ENCODE measurements around the gene PRKN. TPM values are rescaled to one million over a fixed set of nuclear protein-coding genes. Genes with fewer than 3 reads are reported as not detected.

The PRKN gene
- total and polyA plus RNA-seq, 2 donors (not counting 3 experiments of a cell fraction or from before 2014, with no cell fraction given): 0.06 TPM; not detected in 1

GRCh38 chr6:162421004-162421403 is 306.6 kb downstream of the PRKN start:
- H4K20me1 ChIP-seq (replicated peaks; ENCODE audit: control insufficient read depth, extremely low read depth, insufficient read depth, low read length): no peaks in the 10 kb centered on the region
- no peaks in the 10 kb centered on the region for H3K36me3 ChIP-seq (ENCODE audit: control insufficient read depth in 2 of 2, extremely low read depth in 1 of 2, insufficient read depth in 2 of 2, low read length in 2 of 2)
- intact Hi-C loops (cut with micrococcal nuclease) (no loop called here), dilution Hi-C loops (cut with MboI; ENCODE audit: extremely low pct_ligation_motif_present, low sequenced_read_pairs) (no loop called here)
- no peak overlapping the region for H3K4me2 ChIP-seq (ENCODE audit: insufficient read depth, low read length)
- TF ChIP-seq MAX (IDR thresholded peaks at IDR 0.05; ENCODE audit: insufficient read depth, insufficient read length) (no peak), EZH2 (IDR thresholded peaks at IDR 0.05; ENCODE audit: borderline replicate concordance, low read depth, low read length, severe bottlenecking) (no peak), FOS (IDR thresholded peaks at IDR 0.05; ENCODE audit: borderline replicate concordance, insufficient read depth, low read length) (no peak), MYC (IDR thresholded peaks at IDR 0.05; ENCODE audit: low read depth, low read length) (no peak)
- POLR2A ChIA-PET: no interaction called here
- BruUV-seq (replicated peaks): no TSS peak
- FAIRE-seq: no peak
- no peak overlapping the region for H3K4me3 ChIP-seq (replicated peaks in 1 of 3; ENCODE audit: insufficient read depth in 1 of 3, low read depth in 1 of 3, low read length in 3 of 3)
- H3K79me2 ChIP-seq (ENCODE audit: control insufficient read depth, insufficient read depth, low read length): no peaks in the 10 kb centered on the region
- no peaks in the 10 kb centered on the region for H3K4me1 ChIP-seq (ENCODE audit: control insufficient read depth, extremely low read depth, insufficient read depth, low read length)
- DNase-seq (ENCODE audit: low read depth, low spot score): no peak
- CTCF ChIA-PET: no interaction called here
- no peak overlapping the region for H2AFZ ChIP-seq (ENCODE audit: low read depth, low read length)
- no peak overlapping the region for H3K9ac ChIP-seq (replicated peaks; ENCODE audit: extremely low read depth, insufficient read depth, low read length)
- no peaks in the 10 kb centered on the region for H3K27me3 ChIP-seq (ENCODE audit: control insufficient read depth in 2 of 2, insufficient read depth in 2 of 2, low read length in 2 of 2)
- no peaks in the 10 kb centered on the region for H3K9me3 ChIP-seq (replicated peaks; ENCODE audit: control insufficient read depth, insufficient read depth, low read length)
- H3K27ac ChIP-seq (ENCODE audit: insufficient read depth, low read depth, low read length): no peak overlapping the region
- no peaks in the 10 kb centered on the region for H3K9me1 ChIP-seq (replicated peaks; ENCODE audit: control insufficient read depth, extremely low read depth, insufficient read depth, low read length)

GRCh38 chr6:162416831-162417537 is 310.6 kb downstream of the PRKN start:
- CTCF ChIA-PET: no interaction called here

More at GRCh38 chr6:162416831-162417537, 310.6 kb downstream of the PRKN start:
- DNase-seq (ENCODE audit: low read depth, low spot score) (no peak), FAIRE-seq (no peak)
- Histone ChIP-seq H3K9me1 (replicated peaks; ENCODE audit: control insufficient read depth, extremely low read depth, insufficient read depth, low read length) (no peaks in the 10 kb centered on the region), H3K9ac (replicated peaks; ENCODE audit: extremely low read depth, insufficient read depth, low read length) (no peak overlapping the region), H3K4me3 (replicated peaks in 1 of 3; ENCODE audit: insufficient read depth in 1 of 3, low read depth in 1 of 3, low read length in 3 of 3) (no peak overlapping the region), H2AFZ (ENCODE audit: low read depth, low read length) (no peak overlapping the region), H3K36me3 (ENCODE audit: control insufficient read depth in 2 of 2, extremely low read depth in 1 of 2, insufficient read depth in 2 of 2, low read length in 2 of 2) (no peaks in the 10 kb centered on the region), H3K9me3 (replicated peaks; ENCODE audit: control insufficient read depth, insufficient read depth, low read length) (no peaks in the 10 kb centered on the region), H3K4me1 (ENCODE audit: control insufficient read depth, extremely low read depth, insufficient read depth, low read length) (no peaks in the 10 kb centered on the region), H4K20me1 (replicated peaks; ENCODE audit: control insufficient read depth, extremely low read depth, insufficient read depth, low read length) (no peaks in the 10 kb centered on the region), H3K27ac (ENCODE audit: insufficient read depth, low read depth, low read length) (no peak overlapping the region), H3K27me3 (ENCODE audit: control insufficient read depth in 2 of 2, insufficient read depth in 2 of 2, low read length in 2 of 2) (no peaks in the 10 kb centered on the region), H3K4me2 (ENCODE audit: insufficient read depth, low read length) (no peak overlapping the region), H3K79me2 (ENCODE audit: control insufficient read depth, insufficient read depth, low read length) (no peaks in the 10 kb centered on the region)
- dilution Hi-C loops (cut with MboI; ENCODE audit: extremely low pct_ligation_motif_present, low sequenced_read_pairs) (no loop called here), intact Hi-C loops (cut with micrococcal nuclease) (no loop called here)
- no TSS peak for BruUV-seq (replicated peaks)
- TF ChIP-seq POLR2AphosphoS5 (IDR thresholded peaks at IDR 0.05; ENCODE audit: insufficient read depth, low read depth, low read length): no peak
- TF ChIP-seq MYC (IDR thresholded peaks at IDR 0.05; ENCODE audit: low read depth, low read length): no peak
- TF ChIP-seq EZH2 (IDR thresholded peaks at IDR 0.05; ENCODE audit: borderline replicate concordance, low read depth, low read length, severe bottlenecking): no peak
- no peak for TF ChIP-seq POLR2A (IDR thresholded peaks at IDR 0.05; ENCODE audit: low read depth, low read length)
- no peak for TF ChIP-seq MAX (IDR thresholded peaks at IDR 0.05; ENCODE audit: insufficient read depth, insufficient read length)
- no peak for TF ChIP-seq GATA2 (IDR thresholded peaks at IDR 0.05; ENCODE audit: insufficient read depth, insufficient read length, low read depth, low read length)
- no peak for TF ChIP-seq FOS (IDR thresholded peaks at IDR 0.05; ENCODE audit: borderline replicate concordance, insufficient read depth, low read length)
- no peak for TF ChIP-seq CTCF (IDR thresholded peaks at IDR 0.05; ENCODE audit: extremely low read depth in 1 of 2, insufficient read depth in 1 of 2, low read depth in 1 of 2, low read length in 2 of 2)
- POLR2A ChIA-PET: no interaction called here

All from endothelial cell of umbilical vein (primary cell).